ENCODE measurements around the gene ZNF394. TPM values are rescaled to one million over a fixed set of nuclear protein-coding genes. Genes with fewer than 3 reads are reported as not detected.

ZNF394 gene
- total RNA-seq, 1 experiment from 2014 or later = 22.1 TPM

GRCh38 chr7:99525713-99526440, 25.8 kb upstream of the ZNF394 start:
- ChIA-PET POLR2A (no interaction called here), CTCF (interaction anchor here (0.6 to 1.3 kb wide), 9 partner anchors 9 to 527 kb away, joined by 3 to 11 read pairs (median 5); partner anchors contain the start of genes TRIM4 and ZKSCAN5), RAD21 (ENCODE audit: low non-redundant PET in 1 of 2, low total read pairs in 2 of 2, uncharacterized antibody in 2 of 2, unreplicated experiment in 2 of 2) (interaction anchor here (0.7 to 0.8 kb wide), 3 partner anchors 314 to 465 kb away, joined by 3 to 4 read pairs (median 3); no protein-coding TSS in a partner anchor)
- intact Hi-C loops (cut with micrococcal nuclease) = loop anchor here (5.0 to 10.0 kb wide), 3 partner anchors 89 to 466 kb away; partner anchors contain the start of genes TRIM4 and ZSCAN25
- Histone ChIP-seq H3K27ac (ENCODE audit: low read depth, low read length) (no peak overlapping the region), H3K4me3 (replicated peaks in 1 of 2; ENCODE audit: low read depth in 1 of 2, low read length in 2 of 2) (no peak overlapping the region), H3K79me2 (ENCODE audit: insufficient read depth, low read length) (no peaks in the 10 kb centered on the region; the same call in 1 of the 2 replicates), H3K9me2 (ENCODE audit: insufficient read depth) (no peaks in the 10 kb centered on the region), H3K36me3 (ENCODE audit: control insufficient read depth in 1 of 2, insufficient read depth in 2 of 2, low read length in 2 of 2) (peaks cover 22 to 29% of the 10 kb centered on the region in 2 experiments), H4K20me1 (ENCODE audit: insufficient read depth) (no peaks in the 10 kb centered on the region), H3K4me1 (ENCODE audit: control insufficient read depth in 1 of 2, insufficient read depth in 2 of 2, low read length in 2 of 2) (no peaks in the 10 kb centered on the region), H3K4me2 (ENCODE audit: low read length) (no peak overlapping the region), H3K27me3 (ENCODE audit: insufficient read depth, low read length) (no peaks in the 10 kb centered on the region), H3K9ac (ENCODE audit: low read length) (no peak overlapping the region), H2AFZ (ENCODE audit: low read depth, low read length, poor library complexity, severe bottlenecking) (no peak overlapping the region), H3K9me3 (ENCODE audit: control insufficient read depth in 1 of 2, insufficient read depth in 1 of 2, low read depth in 1 of 2, low read length in 2 of 2) (peaks cover 5 to 8% of the 10 kb centered on the region in 2 experiments; a peak in 2 of 4 replicates)
- peak; percentile 13 for DNase-seq (ENCODE audit: low read depth, low spot score)
- TF ChIP-seq RAD21 (IDR thresholded peaks at IDR 0.05; ENCODE audit: low read depth) (peak; percentile 76), EZH2phosphoT487 (IDR thresholded peaks at IDR 0.05; ENCODE audit: borderline replicate concordance) (no peak), MAX (IDR thresholded peaks at IDR 0.05) (no peak)
- TF ChIP-seq, protein P1, sequence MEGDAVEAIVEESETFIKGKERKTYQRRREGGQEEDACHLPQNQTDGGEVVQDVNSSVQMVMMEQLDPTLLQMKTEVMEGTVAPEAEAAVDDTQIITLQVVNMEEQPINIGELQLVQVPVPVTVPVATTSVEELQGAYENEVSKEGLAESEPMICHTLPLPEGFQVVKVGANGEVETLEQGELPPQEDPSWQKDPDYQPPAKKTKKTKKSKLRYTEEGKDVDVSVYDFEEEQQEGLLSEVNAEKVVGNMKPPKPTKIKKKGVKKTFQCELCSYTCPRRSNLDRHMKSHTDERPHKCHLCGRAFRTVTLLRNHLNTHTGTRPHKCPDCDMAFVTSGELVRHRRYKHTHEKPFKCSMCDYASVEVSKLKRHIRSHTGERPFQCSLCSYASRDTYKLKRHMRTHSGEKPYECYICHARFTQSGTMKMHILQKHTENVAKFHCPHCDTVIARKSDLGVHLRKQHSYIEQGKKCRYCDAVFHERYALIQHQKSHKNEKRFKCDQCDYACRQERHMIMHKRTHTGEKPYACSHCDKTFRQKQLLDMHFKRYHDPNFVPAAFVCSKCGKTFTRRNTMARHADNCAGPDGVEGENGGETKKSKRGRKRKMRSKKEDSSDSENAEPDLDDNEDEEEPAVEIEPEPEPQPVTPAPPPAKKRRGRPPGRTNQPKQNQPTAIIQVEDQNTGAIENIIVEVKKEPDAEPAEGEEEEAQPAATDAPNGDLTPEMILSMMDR (IDR thresholded peaks at IDR 0.05 in 2 of 3, conservative IDR thresholded peaks at IDR 0.05 in 1 of 3; ENCODE audit: borderline replicate concordance in 1 of 3, insufficient read depth in 1 of 3, low read depth in 2 of 3, low read length in 2 of 3) = peak; percentile 36 to 64 (median 43); a peak in 4 of 6 replicates
- peak; percentile 74 for ATAC-seq
- no TSS peak for BruUV-seq (replicated peaks)

GRCh38 chr7:99521399-99521798, 21.3 kb upstream of the ZNF394 start:
- no peak overlapping the region for H3K27ac ChIP-seq (ENCODE audit: low read depth, low read length)
- H3K4me2 ChIP-seq (ENCODE audit: low read length) = no peak overlapping the region
- no peaks in the 10 kb centered on the region for H3K9me2 ChIP-seq (ENCODE audit: insufficient read depth)
- DNase-seq (ENCODE audit: low read depth, low spot score) (no peak), ATAC-seq (no peak)
- H3K36me3 ChIP-seq (ENCODE audit: control insufficient read depth in 1 of 2, insufficient read depth in 2 of 2, low read length in 2 of 2) = peaks cover 20 to 25% of the 10 kb centered on the region in 2 experiments; a peak in 3 of 4 replicates
- no peak overlapping the region for H3K4me3 ChIP-seq (replicated peaks in 1 of 2; ENCODE audit: low read depth in 1 of 2, low read length in 2 of 2)
- intact Hi-C loops (cut with micrococcal nuclease) = loop anchor here (10.0 kb wide), 2 partner anchors 93 to 393 kb away; partner anchors contain the start of genes TRIM4 and ZSCAN25
- H3K4me1 ChIP-seq (ENCODE audit: control insufficient read depth in 1 of 2, insufficient read depth in 2 of 2, low read length in 2 of 2) = no peaks in the 10 kb centered on the region
- CTCF ChIA-PET = no interaction called here
- no peaks in the 10 kb centered on the region for H3K27me3 ChIP-seq (ENCODE audit: insufficient read depth, low read length)
- RAD21 ChIA-PET (ENCODE audit: low non-redundant PET in 1 of 2, low total read pairs in 2 of 2, uncharacterized antibody in 2 of 2, unreplicated experiment in 2 of 2) = no interaction called here
- no TSS peak for BruUV-seq (replicated peaks)
- POLR2A ChIA-PET = interaction anchor here (1.1 kb wide), 1 partner anchor 17 kb away, joined by 4 read pairs; the partner anchor contains the start of gene ZKSCAN5
- no peaks in the 10 kb centered on the region for H4K20me1 ChIP-seq (ENCODE audit: insufficient read depth)
- H3K9ac ChIP-seq (ENCODE audit: low read length) = no peak overlapping the region
- no peaks in the 10 kb centered on the region for H3K9me3 ChIP-seq (ENCODE audit: control insufficient read depth in 1 of 2, insufficient read depth in 1 of 2, low read depth in 1 of 2, low read length in 2 of 2)
- no peaks in the 10 kb centered on the region for H3K79me2 ChIP-seq (ENCODE audit: insufficient read depth, low read length)
- H2AFZ ChIP-seq (ENCODE audit: low read depth, low read length, poor library complexity, severe bottlenecking) = no peak overlapping the region
- no peak for TF ChIP-seq POLR2AphosphoS5 (IDR thresholded peaks at IDR 0.05; ENCODE audit: low read depth, low read length)
- TF ChIP-seq ZFX (IDR thresholded peaks at IDR 0.05) = no peak
- no peak for TF ChIP-seq EGR1 (IDR thresholded peaks at IDR 0.05; ENCODE audit: low read depth)
- TF ChIP-seq ZNF274 (IDR thresholded peaks at IDR 0.05; ENCODE audit: low read depth, low read length) = no peak
- no peak for TF ChIP-seq EZH2 (IDR thresholded peaks at IDR 0.05)
- TF ChIP-seq ELF1 (IDR thresholded peaks at IDR 0.05; ENCODE audit: borderline replicate concordance, low read depth) = no peak
- TF ChIP-seq, protein P1 (IDR thresholded peaks at IDR 0.05 in 2 of 3, conservative IDR thresholded peaks at IDR 0.05 in 1 of 3; ENCODE audit: borderline replicate concordance in 1 of 3, insufficient read depth in 1 of 3, low read depth in 2 of 3, low read length in 2 of 3) = no peak

Measured in HCT116 (cell line).